GM21528 (cell line): ENCODE data around the gene SPAG9.

Experiments
- ATAC-seq: cut with Tn5 transposase; IDR thresholded peaks from one replicate; pipeline ENCODE4 v1.9.1; 2021; ENCODE audit warnings: mild to moderate bottlenecking, moderate library complexity; ENCODE audit not compliant: unreplicated experiment, low FRiP score

The SPAG9 gene

GRCh38 chr17:51050291-51051033, 70.2 kb downstream of the SPAG9 start:
- peak; percentile 86 for ATAC-seq

GRCh38 chr17:51046514-51047384, 73.9 kb downstream of the SPAG9 start:
- ATAC-seq: no peak

DNA sequence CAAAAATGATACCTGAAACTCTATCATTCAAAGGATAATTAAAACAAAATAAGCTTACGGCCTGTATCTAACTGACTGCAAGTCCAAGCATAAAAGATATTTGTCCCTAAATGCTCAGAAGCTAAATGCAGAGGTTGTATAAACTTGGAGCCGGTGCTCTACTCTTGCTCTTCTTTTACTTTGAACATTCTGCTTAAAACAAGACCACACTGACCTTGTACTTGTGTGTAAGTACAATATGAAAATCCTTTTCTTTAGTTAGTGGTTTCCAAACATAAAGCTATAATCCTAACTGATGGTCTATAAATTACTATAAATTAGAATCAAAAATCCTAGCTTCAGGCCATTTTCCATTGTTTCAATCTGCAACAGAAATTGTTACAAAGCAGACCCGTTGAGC, 74.6 kb downstream of the SPAG9 start:
- ATAC-seq: no peak

- no peak for ATAC-seq
These were observed 75.0 kb downstream of the SPAG9 start for GRCh38 chr17:51045621-51046020.

GRCh38 chr17:51044976-51045375, 75.7 kb downstream of the SPAG9 start:
- no peak for ATAC-seq

DNA sequence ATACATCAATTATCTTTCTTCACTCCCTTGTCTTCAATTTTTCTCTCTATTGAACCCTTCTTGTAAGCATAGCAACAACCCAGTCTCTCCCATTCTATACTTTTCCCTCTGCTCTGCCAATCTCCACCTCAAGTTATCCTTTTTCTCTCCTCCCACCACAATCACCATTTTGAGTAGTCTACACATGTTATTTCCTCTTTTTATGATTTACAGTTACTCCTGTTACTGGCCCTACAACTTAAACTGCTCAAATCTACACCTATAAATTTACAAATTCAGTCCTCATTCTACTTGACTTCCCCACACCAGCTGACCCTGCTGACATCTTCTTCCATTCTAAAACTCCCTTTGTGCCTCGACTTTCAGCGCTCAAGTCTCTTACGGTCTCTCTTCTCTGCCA, 84.6 kb downstream of the SPAG9 start:
- no peak for ATAC-seq

- no peak for ATAC-seq
These were observed 85.2 kb downstream of the SPAG9 start for GRCh38 chr17:51035431-51035830.

DNA sequence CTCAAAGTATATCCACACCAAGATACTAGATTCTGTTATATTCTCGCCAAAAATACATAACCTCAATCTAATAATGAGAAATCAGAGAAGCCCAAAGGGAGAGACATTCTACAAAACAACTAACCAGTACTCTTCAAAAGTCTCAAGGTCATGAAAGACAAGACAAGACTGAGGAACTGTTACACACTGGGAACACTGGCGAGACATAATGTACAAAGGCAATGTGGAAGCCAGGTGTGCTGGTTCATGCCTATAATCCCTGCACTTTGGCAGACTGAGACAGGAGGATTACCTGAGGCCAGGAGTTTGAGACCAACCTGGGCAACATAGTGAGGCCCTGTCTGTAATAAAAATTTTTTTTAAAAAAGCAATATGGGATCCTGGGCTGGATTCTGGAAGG, 85.9 kb downstream of the SPAG9 start:
- no peak for ATAC-seq

DNA sequence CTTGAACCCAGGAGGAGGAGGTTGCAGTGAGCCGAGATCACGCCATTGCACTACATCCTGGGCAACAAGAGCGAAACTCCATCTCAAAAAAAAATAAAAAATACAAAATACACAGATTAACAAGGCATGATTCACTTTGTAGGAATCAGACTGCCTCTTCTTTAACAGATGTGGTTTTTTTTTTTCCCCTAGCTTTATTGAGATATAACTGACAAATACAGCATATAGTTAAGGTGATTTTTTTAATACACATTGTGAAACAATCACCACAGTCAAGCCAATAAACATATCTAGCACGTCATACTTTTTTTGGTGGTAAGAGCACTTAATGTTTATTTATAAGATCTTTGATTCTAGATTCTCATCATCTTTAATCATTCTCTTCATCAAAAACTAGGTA, 87.8 kb downstream of the SPAG9 start:
- ATAC-seq: no peak

DNA sequence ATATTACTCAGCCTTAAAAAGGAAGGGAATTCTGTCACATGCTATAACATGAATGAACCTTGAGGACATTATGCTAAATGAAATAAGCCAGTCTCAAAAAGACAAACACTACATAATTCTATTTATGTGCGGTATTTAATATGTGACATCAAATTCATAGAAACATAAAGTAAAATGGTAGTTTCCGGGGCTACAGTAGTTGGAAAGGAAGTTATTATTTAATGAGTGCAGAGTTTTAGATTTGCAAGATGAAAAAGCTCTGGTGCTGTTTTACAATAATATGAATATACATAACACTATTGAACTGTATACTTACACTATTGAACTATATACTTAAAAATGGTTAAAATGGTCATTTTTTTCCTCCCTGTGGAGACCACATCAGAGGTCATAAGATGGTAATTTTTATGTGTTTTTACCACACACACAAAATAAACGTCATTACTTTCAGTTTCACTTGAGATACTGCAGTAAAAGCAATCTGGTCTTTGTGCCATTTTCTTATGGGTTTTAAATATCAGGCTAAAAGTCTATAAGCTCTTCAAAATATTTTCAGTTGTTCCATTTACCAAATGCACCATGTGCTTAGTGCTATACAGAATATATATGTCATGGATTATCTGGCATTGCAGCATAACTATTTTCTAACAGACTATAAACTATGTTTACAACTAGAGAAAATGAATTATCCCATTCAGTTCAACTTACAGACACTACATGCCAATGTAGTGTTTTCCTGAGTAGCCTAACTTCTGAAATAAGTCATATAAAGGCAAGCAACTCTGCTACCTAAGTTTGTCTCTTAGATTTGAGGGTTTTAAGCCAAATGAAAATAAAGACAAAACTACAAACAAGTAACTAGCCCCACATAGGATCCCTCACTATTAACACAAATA, 90.9 kb downstream of the SPAG9 start:
- ATAC-seq: no peak

DNA sequence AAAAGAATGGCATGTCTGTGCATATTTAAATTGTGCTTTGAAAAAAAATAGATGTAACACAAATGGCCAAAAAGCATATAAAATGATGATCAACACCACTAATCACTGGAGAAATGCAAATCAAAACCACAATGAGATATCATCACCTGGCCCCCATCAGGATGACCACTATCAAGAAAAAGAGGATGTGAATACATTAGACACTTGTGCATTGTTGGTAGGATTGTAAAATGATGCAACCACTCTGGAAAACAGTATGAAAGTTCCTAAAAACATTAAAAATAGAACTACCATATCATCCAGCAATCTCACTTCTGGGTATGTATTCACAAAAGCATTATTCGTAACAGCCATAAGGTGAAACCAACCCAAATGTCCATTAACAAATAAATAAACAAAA, 91.5 kb downstream of the SPAG9 start:
- ATAC-seq: no peak

DNA sequence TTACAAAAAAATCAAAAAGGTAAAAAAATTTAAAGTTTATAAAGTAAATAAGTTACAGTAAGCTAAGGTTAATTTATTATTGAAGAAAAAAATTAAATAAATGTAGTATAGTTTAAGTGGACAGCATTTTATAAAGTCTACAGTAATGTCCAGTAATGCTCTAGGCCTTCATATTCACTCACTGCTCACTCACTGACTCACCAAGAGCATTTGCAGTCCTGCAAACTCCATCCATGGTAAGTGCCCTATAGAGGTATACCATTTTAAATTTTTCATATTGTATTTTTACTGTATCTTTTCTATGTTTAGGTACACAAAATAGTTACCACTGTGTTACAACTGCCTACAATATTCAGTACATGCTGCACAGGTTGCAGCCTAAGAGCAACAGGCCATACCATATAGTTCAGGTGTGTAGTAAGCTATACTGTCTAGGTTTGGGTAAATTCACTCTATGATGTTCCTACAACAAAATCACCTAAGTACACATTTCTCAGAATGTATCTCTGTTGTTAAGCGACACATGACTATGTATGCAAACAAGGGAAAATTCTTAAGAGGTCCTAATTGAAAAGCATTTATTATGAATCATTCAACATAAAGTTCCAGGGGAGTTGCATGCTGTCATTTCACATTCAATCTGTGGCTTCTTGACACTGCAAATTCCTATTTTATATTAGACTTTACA, 92.3 kb downstream of the SPAG9 start:
- no peak for ATAC-seq

GRCh38 chr17:51018541-51018940, 102.1 kb downstream of the SPAG9 start:
- ATAC-seq: no peak

DNA sequence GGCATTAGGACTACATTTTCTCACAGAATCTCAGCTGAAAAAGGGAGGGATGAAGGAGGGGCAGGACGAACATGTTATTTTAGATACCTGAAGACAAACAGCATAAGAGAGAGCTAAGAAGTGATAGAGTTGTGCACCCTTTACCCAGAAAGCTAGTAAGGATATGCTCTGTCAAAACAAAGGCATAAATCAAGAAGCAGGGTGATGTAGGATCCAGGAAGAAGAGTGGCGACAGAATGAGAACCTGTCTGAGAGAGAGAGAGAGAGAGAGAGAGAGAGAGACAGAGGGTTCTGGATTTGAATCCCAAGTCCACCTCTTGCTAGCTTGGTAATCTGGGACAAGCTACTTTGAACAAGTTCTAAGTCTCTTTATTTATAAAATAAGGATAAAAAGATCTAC, 103.4 kb downstream of the SPAG9 start:
- no peak for ATAC-seq

GRCh38 chr17:51016099-51016498, 104.6 kb downstream of the SPAG9 start:
- ATAC-seq: no peak

DNA sequence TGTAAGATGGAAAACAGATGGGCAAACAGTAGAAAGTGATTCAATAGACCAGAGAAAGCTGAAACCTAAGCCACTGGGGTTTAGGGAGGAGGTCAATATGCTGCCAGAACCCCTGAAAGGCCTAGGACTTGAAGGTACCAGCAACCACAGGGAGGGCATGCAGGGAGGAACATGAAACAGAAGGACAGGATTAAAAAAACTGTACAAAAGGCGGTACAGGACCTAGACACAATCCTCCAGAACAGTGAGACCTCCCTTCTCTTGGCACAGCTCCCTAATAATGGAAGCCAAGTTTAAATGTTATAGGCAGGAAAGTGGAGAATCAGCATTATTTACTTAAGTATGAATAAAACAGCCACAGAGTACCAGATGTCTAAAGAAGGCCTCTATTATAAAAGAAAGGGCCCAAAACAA, 105.5 kb downstream of the SPAG9 start:
- no peak for ATAC-seq

DNA sequence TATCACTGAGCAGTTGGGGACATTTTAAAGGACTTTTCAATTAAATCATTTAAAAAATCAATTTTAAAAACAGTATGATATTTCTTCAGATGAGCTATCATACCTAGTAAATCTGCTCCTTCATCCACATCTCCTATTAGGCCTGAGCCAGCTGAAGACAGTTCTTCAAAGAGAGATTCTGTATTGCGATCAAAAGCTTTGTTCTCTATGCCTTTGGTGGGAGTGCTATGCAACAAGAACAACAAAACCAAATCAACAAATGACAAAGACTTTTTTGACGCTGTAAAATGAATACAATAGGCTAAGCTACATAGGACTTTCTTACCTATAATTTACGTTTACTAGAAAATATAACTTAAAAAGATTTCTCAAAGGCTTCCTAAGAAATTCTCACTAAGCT, 106.5 kb downstream of the SPAG9 start:
- ATAC-seq: no peak

GRCh38 chr17:51013322-51013721, 107.3 kb downstream of the SPAG9 start:
- ATAC-seq: no peak

GRCh38 chr17:51012538-51012937, 108.1 kb downstream of the SPAG9 start:
- ATAC-seq: no peak

GRCh38 chr17:51010173-51010675, 110.4 kb downstream of the SPAG9 start:
- no peak for ATAC-seq
